Stomach smooth muscle (tissue), 2 donors: ENCODE measurements around the gene TSFM.

ENCODE experiments used
- H3K27ac ChIP-seq: one replicate; pipeline ENCODE4 v1.7.0; 2013; ENCODE audit warnings: mild to moderate bottlenecking, low read length, inconsistent platforms
- H3K27me3 ChIP-seq, 2 donors: one replicate each; pipeline ENCODE4 v1.7.0; 2013; ENCODE audit warnings: low read length in 2 of 2; ENCODE audit not compliant: insufficient read depth in 2 of 2, control insufficient read depth in 1 of 2
- H3K36me3 ChIP-seq, 2 donors: one replicate each; pipeline ENCODE4 v1.7.0; 2013; ENCODE audit warnings: low read length in 2 of 2; ENCODE audit not compliant: control insufficient read depth in 2 of 2, insufficient read depth in 2 of 2
- H3K4me1 ChIP-seq: one replicate; pipeline ENCODE4 v1.7.0; 2013; ENCODE audit warnings: low read length; ENCODE audit not compliant: control insufficient read depth, insufficient read depth
- H3K4me3 ChIP-seq, 2 donors: one replicate each; pipeline ENCODE4 v1.7.0; 2013; ENCODE audit warnings: low read length in 2 of 2
- H3K9ac ChIP-seq, 2 donors: one replicate each; pipeline ENCODE4 v1.7.0; 2013; ENCODE audit warnings: low read length in 2 of 2, mild to moderate bottlenecking in 1 of 2
- H3K9me3 ChIP-seq, 2 donors: one replicate each; pipeline ENCODE4 v1.7.0; 2013; ENCODE audit warnings: low read length in 2 of 2; ENCODE audit not compliant: control insufficient read depth in 2 of 2
- donor health status: healthy.
- donor health status: Pancreatic carcinoma.

TSFM gene

GRCh38 chr12:57835366-57836288, 53.0 kb downstream of the TSFM start:
- no peaks in the 10 kb centered on the region for H3K9me3 ChIP-seq
- H3K27me3 ChIP-seq, result no peaks in the 10 kb centered on the region
- H3K36me3 ChIP-seq, result no peaks in the 10 kb centered on the region
- H3K9ac ChIP-seq, result peak overlapping the region; percentile 29 to 40
- H3K4me1 ChIP-seq, result peaks cover 95% of the 10 kb centered on the region
- peak overlapping the region; percentile 67 for H3K27ac ChIP-seq
- H3K4me3 ChIP-seq, result peak overlapping the region; percentile 51 to 64

DNA sequence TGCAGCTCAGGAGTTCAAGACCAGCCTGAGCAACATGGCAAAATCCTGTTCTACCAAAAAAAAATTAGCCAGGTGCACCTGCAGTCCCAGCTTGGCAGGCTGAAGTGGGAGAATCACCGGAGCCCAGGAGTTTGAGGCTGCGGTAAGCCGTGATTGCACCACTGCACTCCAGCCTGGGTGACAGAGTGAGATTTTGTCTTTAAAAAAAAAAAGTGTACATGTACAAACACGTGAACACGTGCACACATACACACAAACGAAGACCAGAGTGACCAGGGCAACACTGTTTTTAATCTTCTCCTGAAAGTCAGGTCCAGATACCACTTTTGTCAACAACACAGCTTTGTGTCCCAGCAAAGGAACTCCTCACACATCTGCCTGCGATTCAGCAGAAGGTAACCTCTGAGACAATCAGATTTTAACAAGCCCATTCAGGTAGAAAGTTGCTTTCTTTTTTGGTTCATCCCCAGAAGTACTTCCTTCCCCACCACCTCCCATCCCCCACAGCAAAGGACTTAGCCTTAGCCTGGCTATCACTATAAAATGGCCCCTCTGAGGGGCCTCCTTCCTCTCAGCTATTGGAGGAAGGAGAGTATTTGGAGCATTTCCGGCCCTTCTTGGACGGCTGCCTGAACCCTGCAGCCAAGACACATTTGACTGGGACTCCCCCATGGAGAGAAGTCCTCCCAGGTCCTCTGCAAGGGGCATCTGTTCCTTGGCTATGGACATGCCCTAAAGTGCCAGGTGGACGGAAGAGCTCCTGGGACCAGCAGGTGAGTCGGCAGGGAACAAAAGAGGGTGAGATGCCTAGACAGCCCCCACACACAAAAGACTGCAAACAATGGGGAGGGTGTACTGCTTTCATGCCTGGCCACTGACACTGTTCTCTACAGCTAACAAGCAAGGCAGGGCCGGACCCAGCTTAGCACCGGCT, 54.1 kb downstream of the TSFM start:
- peak overlapping the region; percentile 51 to 64 for H3K4me3 ChIP-seq
- H3K27ac ChIP-seq, result peak overlapping the region; percentile 67
- peak overlapping the region; percentile 29 to 40 for H3K9ac ChIP-seq
- no peaks in the 10 kb centered on the region for H3K27me3 ChIP-seq
- no peaks in the 10 kb centered on the region for H3K36me3 ChIP-seq
- H3K4me1 ChIP-seq, result peaks cover 96% of the 10 kb centered on the region
- no peaks in the 10 kb centered on the region for H3K9me3 ChIP-seq

- peaks cover 96% of the 10 kb centered on the region for H3K4me1 ChIP-seq
- no peaks in the 10 kb centered on the region for H3K9me3 ChIP-seq
- no peaks in the 10 kb centered on the region for H3K27me3 ChIP-seq
- peak overlapping the region; percentile 38 to 61 for H3K4me3 ChIP-seq
- H3K36me3 ChIP-seq, result no peaks in the 10 kb centered on the region
- H3K9ac ChIP-seq, result peak overlapping the region; percentile 7 to 36
- H3K27ac ChIP-seq, result peak overlapping the region; percentile 58
Measured at GRCh38 chr12:57837864-57838562, 55.4 kb downstream of the TSFM start.

DNA sequence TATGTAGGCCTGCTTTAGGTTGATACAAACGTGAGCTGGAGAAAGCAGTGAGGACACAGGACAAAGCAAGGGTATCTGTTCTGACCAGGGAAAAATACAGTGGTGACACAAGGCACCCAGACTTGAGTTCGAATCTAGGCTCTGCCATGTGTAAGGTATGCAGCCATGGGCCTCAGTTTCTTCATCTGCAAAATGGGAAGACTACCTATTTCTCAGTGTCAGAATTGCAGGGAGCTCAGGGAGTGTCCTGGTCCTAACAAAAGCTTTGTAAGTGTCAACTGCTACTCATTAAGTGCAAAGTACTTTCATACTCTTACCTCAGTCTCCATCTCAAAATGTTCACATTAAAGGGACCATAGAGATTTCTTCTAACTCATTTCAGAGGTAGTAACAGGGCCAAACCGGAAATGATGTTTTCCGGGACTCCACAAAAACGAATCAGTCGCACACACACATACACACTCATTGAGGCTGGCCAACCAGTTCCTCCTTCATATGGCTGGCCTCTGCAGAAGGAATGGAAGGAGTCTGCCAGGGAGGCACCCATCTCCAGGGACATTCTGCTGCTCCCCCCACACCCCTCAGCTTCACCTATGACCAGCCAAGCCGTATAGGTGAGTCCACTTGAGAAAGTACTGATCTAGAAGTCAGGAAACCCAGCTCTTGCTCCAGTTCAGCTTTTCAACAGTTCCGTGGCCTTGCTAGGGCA, 56.2 kb downstream of the TSFM start:
- Histone ChIP-seq H3K27ac (peak overlapping the region; percentile 58), H3K9me3 (no peaks in the 10 kb centered on the region), H3K27me3 (no peaks in the 10 kb centered on the region), H3K4me1 (peaks cover 96% of the 10 kb centered on the region), H3K9ac (peak overlapping the region; percentile 7 to 36), H3K36me3 (no peaks in the 10 kb centered on the region), H3K4me3 (peak overlapping the region; percentile 38 to 61)

DNA sequence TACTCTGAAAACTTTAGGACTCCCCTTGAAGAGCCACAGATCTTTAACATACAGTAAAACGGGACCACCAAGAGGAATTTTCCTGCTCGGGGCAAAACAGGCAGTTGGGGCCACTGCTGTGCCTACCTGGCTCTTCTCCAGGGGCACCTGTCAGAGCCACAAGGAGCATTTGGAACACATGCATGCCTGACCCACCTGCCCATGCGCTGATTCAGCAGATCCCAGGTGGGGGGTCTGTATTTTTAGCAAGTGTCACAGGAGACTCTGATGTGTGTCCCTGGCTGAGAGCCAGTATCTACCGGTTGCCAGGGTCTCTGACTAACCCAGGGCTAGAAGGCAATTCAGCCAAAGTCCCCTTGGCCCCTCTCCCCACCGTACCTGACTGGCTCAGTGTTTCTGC, 57.4 kb downstream of the TSFM start:
- Histone ChIP-seq H3K9me3 (no peaks in the 10 kb centered on the region), H3K27me3 (no peaks in the 10 kb centered on the region), H3K27ac (peak overlapping the region; percentile 53), H3K4me3 (peak overlapping the region; percentile 45 to 97), H3K4me1 (peaks cover 93% of the 10 kb centered on the region), H3K36me3 (no peaks in the 10 kb centered on the region), H3K9ac (no peak overlapping the region)

- Histone ChIP-seq H3K27ac (peak overlapping the region; percentile 53), H3K9me3 (no peaks in the 10 kb centered on the region), H3K4me3 (peak overlapping the region; percentile 37 to 97), H3K27me3 (no peaks in the 10 kb centered on the region), H3K9ac (peak overlapping the region in 1 of 2 donors; percentile 29), H3K4me1 (peaks cover 87% of the 10 kb centered on the region), H3K36me3 (no peaks in the 10 kb centered on the region)
Measured at GRCh38 chr12:57840726-57841125, 58.1 kb downstream of the TSFM start.

- H3K9me3 ChIP-seq, result no peaks in the 10 kb centered on the region
- no peaks in the 10 kb centered on the region for H3K27me3 ChIP-seq
- peak overlapping the region in 1 of 2 donors; percentile 29 for H3K9ac ChIP-seq
- peak overlapping the region; percentile 53 for H3K27ac ChIP-seq
- H3K4me1 ChIP-seq, result peaks cover 80% of the 10 kb centered on the region
- H3K36me3 ChIP-seq, result no peaks in the 10 kb centered on the region
- peak overlapping the region; percentile 42 to 97 for H3K4me3 ChIP-seq
Measured at GRCh38 chr12:57841445-57841844, 58.9 kb downstream of the TSFM start.

GRCh38 chr12:57842342-57843294, 60.0 kb downstream of the TSFM start:
- peak overlapping the region; percentile 57 to 97 for H3K4me3 ChIP-seq
- peaks cover 72% of the 10 kb centered on the region for H3K4me1 ChIP-seq

More at GRCh38 chr12:57842342-57843294, 60.0 kb downstream of the TSFM start:
- H3K9ac ChIP-seq, result peak overlapping the region; percentile 53 to 68
- H3K27me3 ChIP-seq, result no peaks in the 10 kb centered on the region
- H3K9me3 ChIP-seq, result no peaks in the 10 kb centered on the region
- no peaks in the 10 kb centered on the region for H3K36me3 ChIP-seq
- H3K27ac ChIP-seq, result peak overlapping the region; percentile 99
